HEK293 (cell line): ENCODE results near the gene COL18A1.
"Not testable (repeated sequence)": the region's sequence is repeated elsewhere in the genome, so short reads cannot be mapped to it uniquely, and the experiment has no call there.

Source experiments
- CTCF ChIA-PET: fragments of 350-600 bp; formaldehyde crosslinking; extraction: SDS; loops from one replicate; lab custom pipeline; 2021; ENCODE audit warnings: antibody characterized with exemption; lab: Yijun Ruan, JAX
- POLR2A ChIA-PET: fragments of 300-600 bp; formaldehyde crosslinking; extraction: SDS; loops from one replicate; lab custom pipeline; 2020; ENCODE audit warnings: antibody characterized with exemption, inconsistent platforms; lab: Yijun Ruan, JAX
- H3K27ac ChIP-seq: fragments of 200-500 bp; sonication (Bioruptor generic); 2 replicates; pipeline ENCODE4 v1.5.1; 2014; ENCODE audit warnings: low read depth, low read length, control low read depth, inconsistent platforms; ENCODE audit errors: extremely low read depth
- H3K36me3 ChIP-seq, 2 experiments: fragments of 200-500 bp in 1 of 2; sonication (Bioruptor generic) in 1 of 2; 1 replicate in 1 of 2; 2 replicates in 1 of 2; pipeline ENCODE4 v1.5.1; 2014 to 2017; ENCODE audit warnings: inconsistent platforms in 2 of 2, low read length in 2 of 2; ENCODE audit not compliant: control insufficient read depth in 2 of 2, insufficient read depth in 1 of 2
- H3K4me1 ChIP-seq: fragments of 200-500 bp; sonication (Bioruptor generic); 2 replicates; pipeline ENCODE4 v1.5.1; 2014; ENCODE audit warnings: mild to moderate bottlenecking, low read length, inconsistent platforms; ENCODE audit not compliant: control insufficient read depth, insufficient read depth
- H3K4me3 ChIP-seq: 2 replicates; pipeline ENCODE4 v1.5.1; 2011; ENCODE audit warnings: low read depth, mild to moderate bottlenecking, control low read depth, low read length, moderate library complexity
- H3K9me3 ChIP-seq: fragments of 200-500 bp; sonication (Bioruptor generic); 2 replicates; pipeline ENCODE4 v1.5.1; 2014; ENCODE audit warnings: low read depth, low read length, inconsistent platforms; ENCODE audit not compliant: control insufficient read depth, insufficient read depth
- ATF2 ChIP-seq: fragments of 450-650 bp; formaldehyde crosslinking; IDR thresholded peaks from 2 replicates; pipeline ENCODE4 v1.5.1; 2016; ENCODE audit warnings: missing biosample characterization, missing genetic modification characterization, low read depth
- BCL11B ChIP-seq: fragments of 450-650 bp; formaldehyde crosslinking; IDR thresholded peaks from 2 replicates; pipeline ENCODE4 v1.5.1; 2016; ENCODE audit warnings: low read depth, missing biosample characterization, missing genetic modification characterization
- GLIS2 ChIP-seq: fragments of 450-650 bp; formaldehyde crosslinking; IDR thresholded peaks from 2 replicates; pipeline ENCODE4 v1.5.1; 2016; ENCODE audit warnings: missing biosample characterization, missing genetic modification characterization
- HOXC10 ChIP-seq: sonication (generic); formaldehyde crosslinking; IDR thresholded peaks from 2 replicates; pipeline ENCODE4 v1.8.1; 2023; ENCODE audit warnings: mild to moderate bottlenecking, missing genetic modification reagents
- SETDB1 ChIP-seq: IDR thresholded peaks from one replicate; pipeline ENCODE4 v1.6.1; 2017; ENCODE audit warnings: mild to moderate bottlenecking, low read length, moderate library complexity, mixed read lengths; ENCODE audit not compliant: insufficient read length
- TRIM28 ChIP-seq: IDR thresholded peaks from 2 replicates; pipeline ENCODE4 v1.6.1; 2011; ENCODE audit warnings: low read length, control low read depth, borderline replicate concordance
- ZNF175 ChIP-seq: fragments of 450-650 bp; formaldehyde crosslinking; IDR thresholded peaks from 2 replicates; pipeline ENCODE4 v1.5.1; 2016; ENCODE audit warnings: missing biosample characterization, missing genetic modification characterization
- ZNF202 ChIP-seq: fragments of 450-650 bp; formaldehyde crosslinking; IDR thresholded peaks from 2 replicates; pipeline ENCODE4 v1.5.1; 2016; ENCODE audit warnings: missing biosample characterization, missing genetic modification characterization, borderline replicate concordance
- ZNF214 ChIP-seq: fragments of 450-650 bp; formaldehyde crosslinking; IDR thresholded peaks from 2 replicates; pipeline ENCODE4 v1.5.1; 2017; ENCODE audit warnings: missing biosample characterization, mild to moderate bottlenecking, missing genetic modification characterization, borderline replicate concordance
- ZNF292 ChIP-seq: fragments of 450-650 bp; formaldehyde crosslinking; IDR thresholded peaks from 2 replicates; pipeline ENCODE4 v1.5.1; 2016; ENCODE audit warnings: low read depth, missing biosample characterization, missing genetic modification characterization, borderline replicate concordance
- ZNF335 ChIP-seq: fragments of 450-650 bp; formaldehyde crosslinking; conservative IDR thresholded peaks from 2 replicates; pipeline ENCODE4 v1.5.1; 2016; ENCODE audit warnings: missing biosample characterization, missing genetic modification characterization
- ZNF544 ChIP-seq: fragments of 450-650 bp; formaldehyde crosslinking; IDR thresholded peaks from 2 replicates; pipeline ENCODE4 v1.5.0; 2017; ENCODE audit warnings: missing biosample characterization, missing genetic modification characterization
- ZNF624 ChIP-seq: fragments of 450-650 bp; formaldehyde crosslinking; IDR thresholded peaks from 2 replicates; pipeline ENCODE4 v1.5.1; 2017; ENCODE audit warnings: missing biosample characterization, missing genetic modification characterization
- TF ChIP-seq, protein P1 (sequence below): fragments of 450-650 bp; formaldehyde crosslinking; IDR thresholded peaks from 2 replicates; pipeline ENCODE4 v1.5.1; 2017; ENCODE audit warnings: missing biosample characterization, missing genetic modification characterization
- TF ChIP-seq, protein P2 (sequence below): fragments of 450-650 bp; formaldehyde crosslinking; IDR thresholded peaks from 2 replicates; pipeline ENCODE4 v1.5.1; 2016; ENCODE audit warnings: missing biosample characterization, missing genetic modification characterization

Gene COL18A1

DNA sequence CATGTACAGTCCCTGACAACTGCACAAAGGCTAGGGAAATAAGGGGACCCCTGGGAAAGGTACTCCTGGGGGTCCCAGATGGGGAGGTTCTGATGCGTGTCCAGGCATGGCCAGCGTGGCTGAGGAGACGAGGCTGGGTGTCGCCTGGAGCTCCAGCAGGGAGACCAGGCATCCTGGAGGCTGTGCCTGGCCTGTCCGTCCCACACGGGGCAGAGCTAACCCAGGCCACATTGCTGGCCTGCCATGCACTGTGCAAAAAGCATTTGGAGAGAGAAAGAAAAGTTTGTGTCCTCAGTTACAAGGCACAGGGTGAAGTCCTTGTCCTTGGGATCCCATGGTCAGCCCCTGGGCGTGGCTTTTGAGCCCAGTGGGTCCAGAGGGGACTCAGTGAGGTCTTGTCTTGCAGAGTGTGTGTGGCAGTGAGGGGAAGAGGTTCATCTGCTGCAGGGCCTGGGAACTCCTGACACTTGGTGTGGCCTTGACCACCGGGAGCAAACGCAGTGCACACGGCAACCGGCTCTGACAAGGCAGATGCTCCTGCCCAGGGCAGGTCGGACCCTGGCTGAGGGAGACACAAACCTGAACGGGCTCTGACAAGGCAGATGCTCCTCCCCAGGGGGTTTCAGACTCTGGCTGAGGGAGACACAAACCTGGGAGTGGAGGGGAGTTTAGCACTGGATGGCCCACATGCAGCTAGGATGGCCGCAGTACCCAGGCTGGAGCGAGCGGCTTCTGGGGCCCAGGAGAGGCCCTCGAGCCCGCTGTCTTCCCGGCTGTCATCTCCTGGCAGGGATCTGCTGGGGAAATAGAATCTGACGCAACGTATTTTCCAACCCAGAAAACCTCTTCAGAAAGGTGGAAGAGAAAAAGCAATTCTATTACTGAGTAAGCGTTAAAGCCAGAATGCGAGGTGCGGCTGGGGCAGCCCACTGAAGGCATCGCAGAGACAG, 37.3 kb upstream of the COL18A1 start (continued):
- TF ChIP-seq, protein P1, sequence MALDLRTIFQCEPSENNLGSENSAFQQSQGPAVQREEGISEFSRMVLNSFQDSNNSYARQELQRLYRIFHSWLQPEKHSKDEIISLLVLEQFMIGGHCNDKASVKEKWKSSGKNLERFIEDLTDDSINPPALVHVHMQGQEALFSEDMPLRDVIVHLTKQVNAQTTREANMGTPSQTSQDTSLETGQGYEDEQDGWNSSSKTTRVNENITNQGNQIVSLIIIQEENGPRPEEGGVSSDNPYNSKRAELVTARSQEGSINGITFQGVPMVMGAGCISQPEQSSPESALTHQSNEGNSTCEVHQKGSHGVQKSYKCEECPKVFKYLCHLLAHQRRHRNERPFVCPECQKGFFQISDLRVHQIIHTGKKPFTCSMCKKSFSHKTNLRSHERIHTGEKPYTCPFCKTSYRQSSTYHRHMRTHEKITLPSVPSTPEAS (tag by site-specific recombination): no peak
- TF ChIP-seq HOXC10 (CRISPR knock-in tag) (no peak), TRIM28 (no peak), ZNF175 (no peak), ZNF624 (tag by site-specific recombination) (no peak), BCL11B (tag by site-specific recombination) (no peak), ZNF544 (tag by site-specific recombination) (no peak)

DNA sequence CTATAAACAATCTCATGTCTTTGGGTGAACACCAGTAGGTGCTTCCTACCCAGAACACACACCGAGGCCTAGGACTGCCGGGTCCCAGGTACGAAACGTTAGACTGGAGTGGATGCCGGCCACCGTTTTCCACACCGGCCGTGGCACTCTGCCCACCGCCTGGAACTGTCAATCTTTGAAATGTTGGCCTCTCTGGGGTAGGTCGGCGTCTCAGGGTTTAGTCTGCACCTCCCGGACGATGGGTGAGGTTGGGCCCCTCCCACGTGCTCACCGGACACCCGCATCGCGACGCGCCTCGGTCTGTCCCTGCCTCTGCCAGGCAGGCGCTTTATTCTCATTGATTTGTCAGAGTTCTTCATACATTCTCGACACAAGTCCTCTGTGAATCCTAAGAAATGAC, 35.9 kb upstream of the COL18A1 start:
- CTCF ChIA-PET: interaction anchor here (1.0 kb wide), 1 partner anchor 38 kb away, joined by 3 read pairs; no protein-coding TSS in a partner anchor
- H3K27ac ChIP-seq, POLR2A ChIA-PET, H3K36me3 ChIP-seq, H3K9me3 ChIP-seq, H3K4me1 ChIP-seq, H3K4me3 ChIP-seq: not testable (repeated sequence)

DNA sequence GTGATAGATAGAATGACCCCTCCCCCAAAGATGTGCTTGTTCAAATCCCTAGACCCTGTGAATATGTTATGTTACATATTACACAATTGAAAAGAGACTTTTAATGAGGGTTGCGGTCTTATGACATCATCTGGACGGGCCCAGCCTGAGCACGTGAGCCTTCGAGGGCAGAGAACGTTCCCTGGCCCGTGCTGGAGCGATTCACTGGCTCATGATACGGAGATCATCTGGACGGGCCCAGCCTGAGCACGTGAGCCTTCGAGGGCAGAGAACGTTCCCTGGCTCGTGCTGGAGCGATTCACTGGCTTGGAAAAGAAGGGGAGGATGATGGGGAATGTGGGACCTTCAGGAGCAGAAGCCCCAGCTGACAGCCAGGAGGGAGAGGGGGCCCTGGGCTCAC, 34.4 kb upstream of the COL18A1 start:
- POLR2A ChIA-PET: no interaction called here
- Histone ChIP-seq H3K9me3 (no peaks in the 10 kb centered on the region), H3K4me1 (no peaks in the 10 kb centered on the region), H3K4me3 (no peak overlapping the region), H3K27ac (no peak overlapping the region)
- TF ChIP-seq ZNF175 (no peak), GLIS2 (no peak), ZNF335 (tag by site-specific recombination) (no peak), ZNF202 (tag by site-specific recombination) (no peak), ATF2 (tag by site-specific recombination) (peak; percentile 46; the same call in 1 of the 2 replicates)
- TF ChIP-seq, all 188 proteins: peak for 1
- CTCF ChIA-PET: no interaction called here
- H3K36me3 ChIP-seq: no peaks in the 10 kb centered on the region

DNA sequence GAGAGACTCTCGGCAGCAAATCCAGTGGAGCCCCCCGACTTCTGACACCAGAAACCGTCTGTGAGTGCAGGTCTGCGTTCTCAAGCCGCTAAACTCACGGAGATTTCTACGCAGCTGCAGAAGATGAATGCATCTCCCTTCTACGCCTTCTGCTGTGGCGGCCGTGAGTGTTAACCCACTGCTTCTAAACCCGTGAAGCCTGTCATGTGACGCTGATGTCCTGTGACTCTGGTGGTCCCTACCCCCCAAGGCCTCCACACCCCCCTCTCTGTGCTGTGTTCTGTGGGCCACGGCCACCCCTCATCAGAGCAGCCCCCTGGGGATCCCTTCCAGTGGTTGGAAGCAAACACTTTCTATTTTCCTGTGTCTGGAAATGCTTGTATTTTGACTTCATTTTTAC, 33.9 kb upstream of the COL18A1 start:
- Histone ChIP-seq H3K4me3 (no peak overlapping the region), H3K27ac (no peak overlapping the region), H3K4me1 (no peaks in the 10 kb centered on the region), H3K9me3 (no peaks in the 10 kb centered on the region), H3K36me3 (no peaks in the 10 kb centered on the region)
- ChIA-PET POLR2A (no interaction called here), CTCF (no interaction called here)
- TF ChIP-seq SETDB1 (no peak), ZNF214 (no peak), ZNF292 (tag by site-specific recombination) (no peak)
- TF ChIP-seq, protein P2, sequence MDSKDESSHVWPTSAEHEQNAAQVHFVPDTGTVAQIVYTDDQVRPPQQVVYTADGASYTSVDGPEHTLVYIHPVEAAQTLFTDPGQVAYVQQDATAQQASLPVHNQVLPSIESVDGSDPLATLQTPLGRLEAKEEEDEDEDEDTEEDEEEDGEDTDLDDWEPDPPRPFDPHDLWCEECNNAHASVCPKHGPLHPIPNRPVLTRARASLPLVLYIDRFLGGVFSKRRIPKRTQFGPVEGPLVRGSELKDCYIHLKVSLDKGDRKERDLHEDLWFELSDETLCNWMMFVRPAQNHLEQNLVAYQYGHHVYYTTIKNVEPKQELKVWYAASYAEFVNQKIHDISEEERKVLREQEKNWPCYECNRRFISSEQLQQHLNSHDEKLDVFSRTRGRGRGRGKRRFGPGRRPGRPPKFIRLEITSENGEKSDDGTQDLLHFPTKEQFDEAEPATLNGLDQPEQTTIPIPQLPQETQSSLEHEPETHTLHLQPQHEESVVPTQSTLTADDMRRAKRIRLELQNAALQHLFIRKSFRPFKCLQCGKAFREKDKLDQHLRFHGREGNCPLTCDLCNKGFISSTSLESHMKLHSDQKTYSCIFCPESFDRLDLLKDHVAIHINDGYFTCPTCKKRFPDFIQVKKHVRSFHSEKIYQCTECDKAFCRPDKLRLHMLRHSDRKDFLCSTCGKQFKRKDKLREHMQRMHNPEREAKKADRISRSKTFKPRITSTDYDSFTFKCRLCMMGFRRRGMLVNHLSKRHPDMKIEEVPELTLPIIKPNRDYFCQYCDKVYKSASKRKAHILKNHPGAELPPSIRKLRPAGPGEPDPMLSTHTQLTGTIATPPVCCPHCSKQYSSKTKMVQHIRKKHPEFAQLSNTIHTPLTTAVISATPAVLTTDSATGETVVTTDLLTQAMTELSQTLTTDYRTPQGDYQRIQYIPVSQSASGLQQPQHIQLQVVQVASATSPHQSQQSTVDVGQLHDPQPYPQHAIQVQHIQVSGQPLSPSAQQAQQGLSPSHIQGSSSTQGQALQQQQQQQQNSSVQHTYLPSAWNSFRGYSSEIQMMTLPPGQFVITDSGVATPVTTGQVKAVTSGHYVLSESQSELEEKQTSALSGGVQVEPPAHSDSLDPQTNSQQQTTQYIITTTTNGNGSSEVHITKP: no peak
